ENCODE results near the gene NECTIN2.

- no peak for TF ChIP-seq CTCF (IDR thresholded peaks at IDR 0.05 in 8 of 11, conservative IDR thresholded peaks at IDR 0.05 in 3 of 11)
- TF ChIP-seq POLR2AphosphoS5 (IDR thresholded peaks at IDR 0.05), result no peak
- no peak for TF ChIP-seq POLR2A (IDR thresholded peaks at IDR 0.05)
Observed at GRCh38 chr19:44813070-44813840, 32.8 kb upstream of the NECTIN2 start.

All from spleen (tissue), 7 donors.